WTC11 (cell line): Measurements from ENCODE around the gene ENTPD8.
A peak's percentile ranks its signal among the peaks of the same experiment; 100 is the strongest.

Experiments used
- CBFB ChIP-seq: sonication (generic); formaldehyde crosslinking; IDR thresholded peaks from 2 replicates; pipeline ENCODE4 v1.8.1; 2022; ENCODE audit warnings: mild to moderate bottlenecking, low read depth, missing genetic modification reagents
- CREB1 ChIP-seq: sonication (generic); formaldehyde crosslinking; IDR thresholded peaks from 2 replicates; pipeline ENCODE4 v1.8.0; 2023; ENCODE audit warnings: mild to moderate bottlenecking, missing genetic modification reagents
- CTCF ChIP-seq: fragments of 200-600 bp; IDR thresholded peaks from 2 replicates; pipeline ENCODE4 v1.8.0; 2022; ENCODE audit warnings: antibody characterized with exemption
- HMGXB4 ChIP-seq: sonication (generic); formaldehyde crosslinking; IDR thresholded peaks from 2 replicates; pipeline ENCODE4 v1.8.1; 2023; ENCODE audit warnings: mild to moderate bottlenecking, moderate library complexity, missing genetic modification reagents
- KAT7 ChIP-seq: sonication (generic); formaldehyde crosslinking; IDR thresholded peaks from 2 replicates; pipeline ENCODE4 v1.8.1; 2023; ENCODE audit warnings: missing genetic modification reagents, mild to moderate bottlenecking, borderline replicate concordance
- MAX ChIP-seq: sonication (generic); formaldehyde crosslinking; IDR thresholded peaks from 2 replicates; pipeline ENCODE4 v1.8.0; 2022; ENCODE audit warnings: mild to moderate bottlenecking, missing genetic modification reagents
- NFYB ChIP-seq: sonication (generic); formaldehyde crosslinking; conservative IDR thresholded peaks from 2 replicates; pipeline ENCODE4 v1.8.0; 2022; ENCODE audit warnings: low read depth, missing genetic modification reagents
- OVOL2 ChIP-seq: fragments of 250-450 bp; sonication (Bioruptor Pico); IDR thresholded peaks from 2 replicates; pipeline ENCODE4 v1.9.0; 2021; ENCODE audit warnings: mild to moderate bottlenecking, borderline replicate concordance
- TEAD4 ChIP-seq: sonication (generic); formaldehyde crosslinking; IDR thresholded peaks from 2 replicates; pipeline ENCODE4 v1.8.0; 2022; ENCODE audit warnings: mild to moderate bottlenecking, missing genetic modification reagents
- ZMAT4 ChIP-seq: fragments of 250-450 bp; sonication (Bioruptor Pico); IDR thresholded peaks from 2 replicates; pipeline ENCODE4 v1.9.0; 2021; ENCODE audit warnings: mild to moderate bottlenecking
- ZNF121 ChIP-seq: sonication (generic); formaldehyde crosslinking; IDR thresholded peaks from 2 replicates; pipeline ENCODE4 v1.8.0; 2023; ENCODE audit warnings: missing genetic modification reagents
- ZNF263 ChIP-seq: sonication (generic); formaldehyde crosslinking; IDR thresholded peaks from 2 replicates; pipeline ENCODE4 v1.8.1; 2022; ENCODE audit warnings: low read depth, mild to moderate bottlenecking, moderate library complexity, missing genetic modification reagents
- ZSCAN18 ChIP-seq: fragments of 250-450 bp; sonication (Bioruptor Pico); IDR thresholded peaks from 2 replicates; pipeline ENCODE4 v2.1.2; 2022; ENCODE audit warnings: mild to moderate bottlenecking, moderate library complexity

- TF ChIP-seq ZMAT4 (CRISPR knock-in tag) (no peak), CTCF (no peak), OVOL2 (CRISPR knock-in tag) (no peak), ZSCAN18 (CRISPR knock-in tag) (no peak), CREB1 (CRISPR knock-in tag) (no peak), CBFB (CRISPR knock-in tag) (no peak), TEAD4 (no peak), ZNF263 (peak; percentile 20; the same call in 1 of the 2 replicates), NFYB (no peak), MAX (no peak), HMGXB4 (CRISPR knock-in tag) (peak; percentile 46; the same call in 1 of the 2 replicates), ZNF121 (0 out of 2 replicates have a peak, but pooled peaks have one; percentile 9), KAT7 (CRISPR knock-in tag) (no peak)
These were observed at the start of gene ENTPD8 for GRCh38 chr9:137441289-137441934.
